Common myeloid progenitor, CD34-positive (primary cell): ENCODE data around the gene DPP10.
"Not testable (repeated sequence)": the region's sequence is repeated elsewhere in the genome, so short reads cannot be mapped to it uniquely, and the experiment has no call there.

Experiments used
- CTCF ChIA-PET: fragments of 350-600 bp; sonication (Branson Sonifier 250); formaldehyde crosslinking; loops from one replicate; lab custom pipeline; 2021; ENCODE audit warnings: antibody characterized with exemption; lab: Charles Lee
- POLR2A ChIA-PET: fragments of 350-600 bp; sonication (Branson Sonifier 250); formaldehyde crosslinking; loops from one replicate; lab custom pipeline; 2021; ENCODE audit warnings: antibody characterized with exemption; lab: Charles Lee
- DNase-seq, 3 donors: peaks; one replicate each; pipeline versions ENCODE4 v3.0.0 to v3.0.0-alpha.2; 2013
- H3K27ac ChIP-seq, 2 experiments: 1 replicate in 1 of 2; 2 replicates in 1 of 2; pipeline ENCODE4 v1.7.0; 2013; ENCODE audit warnings: inconsistent platforms in 2 of 2, low read length in 2 of 2, mild to moderate bottlenecking in 2 of 2, low read depth in 1 of 2, moderate library complexity in 1 of 2; ENCODE audit not compliant: severe bottlenecking in 2 of 2, insufficient read depth in 1 of 2, poor library complexity in 1 of 2
- H3K27me3 ChIP-seq, 5 experiments: replicated peaks in 2 of 5; 1 replicate in 3 of 5; 2 replicates in 2 of 5; pipeline versions ENCODE4 v1.6.1 to v1.7.0; 2013; ENCODE audit warnings: low read length in 4 of 5, mild to moderate bottlenecking in 2 of 5, moderate library complexity in 2 of 5, inconsistent platforms in 1 of 5; ENCODE audit not compliant: insufficient read depth in 5 of 5, control insufficient read depth in 4 of 5
- H3K36me3 ChIP-seq, 4 experiments: 1 replicate in 2 of 4; 2 replicates in 2 of 4; pipeline versions ENCODE4 v1.6.1 to v1.7.0; 2013; ENCODE audit warnings: low read length in 3 of 4, control low read depth in 1 of 4, mild to moderate bottlenecking in 1 of 4; ENCODE audit not compliant: control insufficient read depth in 4 of 4, insufficient read depth in 4 of 4
- H3K4me1 ChIP-seq, 4 experiments: 1 replicate in 3 of 4; 2 replicates in 1 of 4; pipeline versions ENCODE4 v1.6.1 to v1.7.1; 2013; ENCODE audit warnings: low read length in 3 of 4, mild to moderate bottlenecking in 3 of 4, control low read depth in 1 of 4, inconsistent platforms in 1 of 4, moderate library complexity in 1 of 4; ENCODE audit not compliant: control insufficient read depth in 4 of 4, insufficient read depth in 4 of 4; ENCODE audit errors: control extremely low read depth in 1 of 4
- H3K4me3 ChIP-seq, 7 experiments: 1 replicate in 4 of 7; 2 replicates in 3 of 7; pipeline versions ENCODE4 v1.5.1 to v1.7.0; 2013; ENCODE audit warnings: mild to moderate bottlenecking in 7 of 7, low read length in 6 of 7, moderate library complexity in 6 of 7, inconsistent platforms in 2 of 7, low read depth in 2 of 7, control low read depth in 1 of 7; ENCODE audit not compliant: insufficient read depth in 4 of 7, control insufficient read depth in 1 of 7; ENCODE audit errors: extremely low read depth in 1 of 7
- H3K9me3 ChIP-seq, 5 experiments: 1 replicate in 4 of 5; 2 replicates in 1 of 5; pipeline versions ENCODE4 v1.6.1 to v1.7.1; 2013; ENCODE audit warnings: low read length in 4 of 5, mild to moderate bottlenecking in 2 of 5, inconsistent platforms in 1 of 5, low read depth in 1 of 5, moderate library complexity in 1 of 5; ENCODE audit not compliant: control insufficient read depth in 4 of 5, insufficient read depth in 2 of 5; ENCODE audit errors: control extremely low read depth in 1 of 5
- WGBS: methylation state at CpG from one replicate; pipeline ENCODE4 v1.1.5; 2013; ENCODE audit not compliant: insufficient coverage; 5-methylcytosine and 5-hydroxymethylcytosine counted together

DPP10 gene

DNA sequence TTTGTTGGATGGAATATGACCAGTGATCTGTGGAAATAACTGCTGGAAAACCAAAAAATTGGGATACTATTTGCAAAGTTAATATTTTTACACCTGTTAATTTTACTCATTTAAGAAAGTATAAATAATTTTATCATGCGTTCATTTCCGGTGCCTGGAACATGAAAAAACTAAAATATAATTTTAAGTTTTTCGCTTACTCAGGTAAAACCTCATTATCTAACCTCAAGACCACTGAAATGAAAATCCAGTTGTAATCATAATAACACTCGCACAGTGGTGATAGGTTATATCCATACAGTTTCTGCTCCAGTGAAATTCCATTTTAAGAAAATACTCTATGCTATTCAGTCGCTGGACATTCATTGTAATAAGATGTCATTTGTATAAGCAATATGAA, 517.9 kb downstream of the DPP10 start:
- WGBS, result 100% methylated on average over 1 of the region's 5 CpGs
- Histone ChIP-seq H3K4me1 (no peaks in the 10 kb centered on the region), H3K9me3 (no peaks in the 10 kb centered on the region), H3K4me3 (no peak overlapping the region), H3K27me3 (no peaks in the 10 kb centered on the region), H3K36me3 (no peaks in the 10 kb centered on the region), H3K27ac (no peak overlapping the region)
- ChIA-PET POLR2A (no interaction called here), CTCF (no interaction called here)
- no peak for DNase-seq

DNA sequence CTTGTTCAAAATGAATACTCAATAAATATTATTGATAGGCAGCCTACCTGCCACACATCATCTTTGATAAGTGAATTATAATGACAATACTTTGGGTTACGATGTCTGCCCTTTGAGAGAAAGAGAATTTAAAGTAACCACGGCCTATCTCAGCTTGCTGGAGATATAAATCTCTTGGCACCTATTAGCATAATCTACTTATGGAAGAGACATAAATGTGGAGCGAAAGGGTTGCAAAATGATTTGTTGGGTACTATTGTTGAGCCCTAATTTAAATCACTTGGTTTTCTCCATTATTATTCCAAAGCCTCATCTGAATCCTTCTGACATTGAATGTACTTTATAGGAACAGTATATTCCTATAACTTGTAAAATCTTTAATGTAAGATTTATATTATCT, 520.1 kb downstream of the DPP10 start:
- Histone ChIP-seq H3K4me1 (no peaks in the 10 kb centered on the region), H3K9me3 (no peaks in the 10 kb centered on the region), H3K27ac (no peak overlapping the region), H3K36me3 (no peaks in the 10 kb centered on the region), H3K4me3 (no peak overlapping the region), H3K27me3 (no peaks in the 10 kb centered on the region)
- ChIA-PET CTCF (no interaction called here), POLR2A (no interaction called here)
- no CpG with 5 or more reads among the region's 3 CpGs for WGBS
- DNase-seq, result no peak

DNA sequence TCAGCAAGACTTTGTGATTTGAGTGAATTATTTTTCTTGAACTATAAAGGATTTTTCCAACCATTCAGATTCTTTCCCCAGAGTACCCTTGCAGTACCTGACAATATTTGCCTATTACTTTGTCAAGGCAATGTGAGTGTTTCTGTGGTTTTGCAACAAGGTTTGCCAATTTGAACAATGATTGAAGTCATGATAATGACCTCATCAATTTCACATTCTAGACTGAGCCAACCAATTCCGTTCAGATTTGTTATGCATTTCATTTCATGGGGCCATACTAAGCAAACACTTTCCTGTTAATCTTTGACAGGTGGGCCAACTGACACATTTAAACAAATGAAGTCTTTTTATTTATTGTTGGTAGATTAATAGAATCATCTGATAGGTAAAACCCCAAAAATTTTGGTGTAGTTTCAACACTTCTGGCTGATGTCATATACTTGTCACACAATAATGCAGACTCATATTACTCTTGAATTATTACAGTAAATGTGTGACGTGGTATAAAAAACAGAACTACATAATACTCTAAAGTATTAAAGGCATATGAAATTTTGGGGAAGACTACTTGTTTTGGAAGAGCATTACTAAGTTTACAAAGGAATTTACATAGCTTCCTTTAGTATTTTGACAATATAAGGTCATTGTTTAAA, 526.4 kb downstream of the DPP10 start:
- Histone ChIP-seq H3K27ac (no peak overlapping the region), H3K4me1 (no peaks in the 10 kb centered on the region), H3K9me3 (no peaks in the 10 kb centered on the region), H3K36me3 (no peaks in the 10 kb centered on the region), H3K27me3 (no peaks in the 10 kb centered on the region), H3K4me3 (no peak overlapping the region)
- CTCF ChIA-PET, result no interaction called here
- WGBS, result no CpG with 5 or more reads among the region's 2 CpGs
- POLR2A ChIA-PET, result no interaction called here
- no peak for DNase-seq

DNA sequence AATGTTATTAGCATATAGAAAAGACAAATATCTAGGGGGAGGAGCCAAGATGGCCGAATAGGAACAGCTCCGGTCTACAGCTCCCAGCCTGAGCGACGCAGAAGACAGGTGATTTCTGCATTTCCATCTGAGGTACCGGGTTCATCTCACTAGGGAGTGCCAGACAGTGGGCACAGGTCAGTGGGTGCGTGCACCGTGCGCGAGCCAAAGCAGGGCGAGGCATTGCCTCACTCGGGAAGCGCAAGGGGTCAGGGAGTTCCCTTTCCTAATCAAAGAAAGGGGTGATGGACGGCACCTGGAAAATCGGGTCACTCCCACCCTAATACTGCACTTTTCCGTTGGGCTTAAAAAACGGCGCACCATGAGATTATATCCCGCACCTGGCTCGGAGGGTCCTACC, 561.9 kb downstream of the DPP10 start:
- WGBS, result no CpG with 5 or more reads among the region's 19 CpGs
- CTCF ChIA-PET, result interaction anchor here (1.1 kb wide), 1 partner anchor 9 kb away, joined by 3 read pairs; no protein-coding TSS in a partner anchor
- POLR2A ChIA-PET, H3K27ac ChIP-seq, H3K27me3 ChIP-seq, H3K4me1 ChIP-seq, H3K9me3 ChIP-seq, H3K36me3 ChIP-seq, DNase-seq, H3K4me3 ChIP-seq: not testable (repeated sequence)

DNA sequence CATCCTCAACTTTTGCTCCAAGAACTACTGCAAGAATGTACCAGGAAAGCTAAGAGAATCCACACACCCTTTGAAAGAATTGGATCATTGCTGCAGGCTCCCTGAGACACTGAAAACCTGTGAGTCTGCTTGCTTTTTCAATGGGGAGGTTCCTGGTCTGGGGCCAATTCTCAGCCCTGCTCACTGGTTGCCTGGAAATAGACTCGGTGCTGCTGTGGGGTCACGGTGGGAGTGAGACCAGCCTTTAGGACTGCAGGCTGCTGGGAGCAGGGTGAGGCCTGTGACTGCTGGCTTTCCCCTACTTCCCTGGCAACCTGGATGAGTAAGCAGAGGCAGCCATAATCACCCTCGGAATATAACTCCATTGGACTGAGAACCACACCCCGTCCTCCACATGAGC, 569.3 kb downstream of the DPP10 start:
- no peaks in the 10 kb centered on the region for H3K36me3 ChIP-seq
- no peak for DNase-seq
- no peaks in the 10 kb centered on the region for H3K9me3 ChIP-seq
- WGBS, result 93% methylated on average over 4 of the region's 4 CpGs
- H3K4me3 ChIP-seq, result no peak overlapping the region
- no peak overlapping the region for H3K27ac ChIP-seq
- H3K4me1 ChIP-seq, result no peaks in the 10 kb centered on the region
- no peaks in the 10 kb centered on the region for H3K27me3 ChIP-seq
- POLR2A ChIA-PET, result no interaction called here
- CTCF ChIA-PET, result no interaction called here

DNA sequence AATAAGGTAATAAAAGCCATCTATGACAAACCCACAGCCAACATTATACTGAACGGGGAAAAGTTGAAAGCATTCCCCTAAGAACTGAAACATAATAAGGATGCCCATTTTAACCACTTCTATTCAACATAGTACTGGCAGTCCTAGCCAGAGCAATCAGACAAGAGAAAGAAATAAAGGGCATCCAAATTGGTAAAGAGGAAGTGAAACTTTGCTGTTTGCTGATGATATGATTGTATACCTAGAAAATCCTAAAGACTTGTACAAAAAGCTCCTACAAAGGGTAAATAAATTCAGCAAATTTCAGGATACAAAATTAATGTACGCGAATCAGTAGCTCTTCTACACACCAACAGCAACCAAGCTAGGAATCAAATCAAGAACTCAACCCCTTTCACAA, 579.6 kb downstream of the DPP10 start:
- WGBS, result 93% methylated on average over 2 of the region's 3 CpGs
- H3K4me3 ChIP-seq, H3K27ac ChIP-seq, H3K27me3 ChIP-seq, H3K9me3 ChIP-seq, CTCF ChIA-PET, H3K4me1 ChIP-seq, POLR2A ChIA-PET, DNase-seq, H3K36me3 ChIP-seq: not testable (repeated sequence)

DNA sequence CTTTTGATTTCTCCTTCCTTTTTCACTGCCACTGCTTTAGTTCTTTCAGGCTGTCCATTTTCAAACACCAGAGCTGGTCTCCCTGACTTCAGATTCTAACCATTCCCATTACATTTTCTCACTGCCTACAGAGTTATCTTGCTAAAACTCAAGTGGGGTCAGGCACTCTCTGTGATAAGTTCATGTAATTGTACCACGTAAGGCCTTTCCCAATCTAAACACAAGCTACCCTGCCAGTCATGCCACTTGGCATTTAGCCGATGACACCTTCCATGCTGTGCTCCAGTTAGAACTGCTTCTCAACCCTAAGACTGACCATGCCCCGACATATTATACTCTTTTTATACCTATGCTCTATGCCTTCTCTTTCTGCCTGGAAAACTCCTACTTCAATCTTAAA, 592.4 kb downstream of the DPP10 start:
- POLR2A ChIA-PET, result no interaction called here

More for the DNA sequence above, 592.4 kb downstream of the DPP10 start:
- Histone ChIP-seq H3K9me3 (no peaks in the 10 kb centered on the region), H3K27me3 (no peaks in the 10 kb centered on the region), H3K4me1 (no peaks in the 10 kb centered on the region), H3K36me3 (no peaks in the 10 kb centered on the region), H3K27ac (no peak overlapping the region), H3K4me3 (no peak overlapping the region)
- CTCF ChIA-PET, result no interaction called here
- WGBS, result 94% methylated on average over 2 of the region's 3 CpGs
- no peak for DNase-seq
